Right renal pelvis (tissue), 4 donors: ENCODE data around the gene SEMG1. TPM values are rescaled to one million over a fixed set of nuclear protein-coding genes. Genes with fewer than 3 reads are reported as not detected.

Experiments used
- DNase-seq, 4 donors: peaks; one replicate each; pipeline ENCODE4 v3.0.0-alpha.2; 2013; ENCODE audit warnings: low read depth in 4 of 4, low spot score in 3 of 4, missing footprints in 1 of 4
- polyA plus RNA-seq, 4 donors: library from polyadenylated mRNA; unstranded; fragments of 120-200 nt; gene quantifications; one replicate each; pipeline ENCODE4 v1.2.1, GENCODE V29; 2013; ENCODE audit not compliant: insufficient read length in 4 of 4

The SEMG1 gene
- polyA plus RNA-seq, 4 donors = not detected

DNA sequence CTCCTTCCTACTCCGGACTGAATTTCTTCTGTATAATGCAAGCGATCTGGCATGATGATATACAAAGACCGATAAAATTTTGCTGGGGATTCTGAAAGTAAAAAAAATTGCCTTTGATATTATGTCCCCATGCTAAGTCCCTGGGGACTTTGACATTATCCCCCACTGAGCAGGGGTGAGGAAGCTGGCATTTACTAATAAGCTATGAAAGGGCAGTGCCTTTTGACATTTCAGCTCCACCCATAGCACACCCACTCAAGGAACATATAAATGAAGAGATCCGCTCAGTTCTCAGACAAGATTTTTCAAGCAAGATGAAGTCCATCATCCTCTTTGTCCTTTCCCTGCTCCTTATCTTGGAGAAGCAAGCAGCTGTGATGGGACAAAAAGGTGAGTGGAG is 14.2 kb downstream of the SEMG1 start, which contains the start of gene SEMG2:
Gene SEMG2 (plus strand): TSS at position 298 of the 400 bp plus-strand sequence. CDS start 17 bp downstream, at position 315.
- no peak for DNase-seq

DNA sequence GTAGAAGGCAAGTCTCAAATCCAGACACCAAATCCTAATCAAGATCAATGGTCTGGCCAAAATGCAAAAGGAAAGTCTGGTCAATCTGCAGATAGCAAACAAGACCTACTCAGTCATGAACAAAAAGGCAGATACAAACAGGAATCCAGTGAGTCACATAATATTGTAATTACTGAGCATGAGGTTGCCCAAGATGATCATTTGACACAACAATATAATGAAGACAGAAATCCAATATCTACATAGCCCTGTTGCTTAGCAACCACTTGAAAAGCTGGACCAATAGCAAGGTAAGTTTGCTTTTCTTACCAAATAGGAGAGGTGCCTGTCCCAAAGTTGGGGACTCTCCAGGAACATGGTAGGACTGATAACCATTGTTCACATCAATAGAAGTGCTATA is 16.3 kb downstream of the SEMG1 start:
- DNase-seq = no peak

DNA sequence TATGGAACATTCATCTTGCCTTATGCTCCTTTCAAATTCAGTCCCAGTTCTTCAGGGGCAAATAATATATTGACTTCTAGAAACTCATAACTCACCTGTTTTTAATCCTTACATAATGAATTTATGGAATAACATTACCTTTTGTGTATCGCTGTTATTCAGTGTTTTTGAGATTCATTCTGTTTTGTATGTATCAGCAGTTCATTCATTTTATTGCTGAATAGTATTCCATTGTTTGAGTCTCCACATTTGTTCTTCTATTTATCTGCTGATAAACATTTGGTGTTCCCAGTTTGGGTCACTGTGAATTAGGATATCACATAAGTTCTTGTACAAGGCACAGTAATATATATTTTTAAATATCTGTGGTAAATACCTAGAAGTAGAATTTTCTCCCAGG is 19.5 kb downstream of the SEMG1 start:
- DNase-seq = no peak

DNA sequence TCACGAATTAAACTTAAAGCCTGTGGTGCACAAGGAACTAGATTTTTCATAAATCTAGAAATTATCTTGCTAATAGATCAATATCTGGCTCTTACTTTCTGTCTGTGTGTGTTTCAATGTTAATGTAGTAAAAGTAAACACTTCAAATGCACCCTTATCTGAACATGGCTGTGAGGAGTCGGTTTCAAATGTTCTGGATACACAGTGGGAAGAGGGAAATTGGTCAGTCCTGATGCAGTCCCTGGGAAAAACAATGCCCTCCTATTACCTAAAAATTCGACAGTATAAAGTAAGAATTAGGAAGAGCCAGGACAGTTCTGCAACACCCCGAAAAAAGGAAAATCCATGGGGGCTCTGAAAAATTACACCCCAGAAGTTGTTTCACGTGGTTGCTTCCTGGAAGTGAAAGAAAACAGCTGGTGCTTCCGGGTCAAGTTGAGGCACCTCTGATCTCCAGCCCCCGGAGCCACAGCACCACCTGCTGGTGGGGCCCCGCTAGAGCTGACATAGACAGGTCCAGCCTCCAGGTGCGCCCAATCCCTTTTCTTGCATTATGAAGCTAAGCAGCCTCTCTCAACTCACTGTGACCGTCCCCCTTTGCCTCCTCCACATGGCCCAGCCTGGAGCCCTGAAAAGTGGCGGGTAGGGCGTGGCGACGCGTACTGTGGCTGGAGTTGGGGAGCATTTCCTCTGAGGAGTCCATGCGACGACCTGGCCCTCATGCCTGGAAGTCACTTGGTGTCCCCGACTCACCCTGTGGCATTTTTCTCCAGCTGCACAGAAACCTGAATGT is 22.6 kb downstream of the SEMG1 start:
- no peak for DNase-seq

DNA sequence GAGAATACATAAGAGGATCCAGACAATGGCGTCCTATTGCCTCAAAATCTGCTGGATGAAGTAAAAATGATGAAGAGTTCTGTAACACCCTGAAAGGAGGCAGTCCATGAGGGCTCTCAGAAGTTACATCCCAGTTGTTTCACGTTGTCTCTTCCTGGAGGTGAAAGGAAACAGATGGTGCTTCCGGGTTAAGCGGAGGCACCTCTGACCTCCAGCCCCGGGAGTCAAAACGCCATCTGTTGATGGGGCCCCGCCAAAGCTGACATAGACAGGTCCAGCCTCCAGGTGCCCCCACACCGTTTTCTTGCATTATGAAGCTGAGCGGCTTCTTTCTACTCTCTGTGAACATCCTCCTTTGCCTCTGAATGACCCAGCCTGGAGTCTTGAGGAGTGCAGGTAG is 23.8 kb downstream of the SEMG1 start:
- no peak for DNase-seq

DNA sequence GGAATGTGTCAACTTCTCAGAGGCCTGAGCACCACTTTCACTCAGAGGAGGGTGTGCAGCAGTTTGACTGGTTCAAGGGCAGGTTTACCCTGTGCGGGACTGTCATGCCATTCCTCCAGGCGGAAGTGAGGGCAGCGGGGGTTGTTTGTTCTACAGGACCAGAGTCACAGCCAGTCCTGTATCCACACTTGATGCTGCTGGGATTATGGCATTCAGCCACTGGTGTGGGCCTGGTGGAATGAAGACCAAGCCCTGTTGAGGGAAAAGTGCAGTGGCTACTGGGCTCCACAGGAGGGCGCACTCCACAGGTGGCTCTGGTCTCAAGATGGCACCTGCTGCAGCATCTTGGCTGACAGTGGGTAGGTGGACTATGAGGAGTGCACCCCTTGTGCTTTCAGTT is 29.2 kb downstream of the SEMG1 start:
- no peak for DNase-seq

DNA sequence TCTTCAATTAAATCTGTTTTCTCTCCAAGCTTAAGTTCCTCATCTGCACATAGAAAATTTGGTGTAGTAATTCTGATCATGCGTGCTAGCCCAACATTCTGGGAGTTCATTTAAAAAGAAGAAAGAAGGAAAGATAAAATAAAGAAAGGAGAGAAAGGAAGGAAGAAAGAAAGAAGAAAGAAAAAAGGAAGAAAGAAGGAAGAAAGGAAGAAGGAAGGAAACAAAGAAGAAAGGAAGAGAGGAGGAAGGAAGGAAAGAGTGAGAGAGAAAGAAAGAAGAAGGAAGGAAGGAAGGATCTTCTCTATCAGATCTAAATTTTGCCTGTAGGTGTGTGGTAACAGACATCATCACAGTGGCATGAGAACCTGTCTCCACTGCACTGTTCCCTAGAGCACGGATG is 31.3 kb downstream of the SEMG1 start:
- no peak for DNase-seq

DNA sequence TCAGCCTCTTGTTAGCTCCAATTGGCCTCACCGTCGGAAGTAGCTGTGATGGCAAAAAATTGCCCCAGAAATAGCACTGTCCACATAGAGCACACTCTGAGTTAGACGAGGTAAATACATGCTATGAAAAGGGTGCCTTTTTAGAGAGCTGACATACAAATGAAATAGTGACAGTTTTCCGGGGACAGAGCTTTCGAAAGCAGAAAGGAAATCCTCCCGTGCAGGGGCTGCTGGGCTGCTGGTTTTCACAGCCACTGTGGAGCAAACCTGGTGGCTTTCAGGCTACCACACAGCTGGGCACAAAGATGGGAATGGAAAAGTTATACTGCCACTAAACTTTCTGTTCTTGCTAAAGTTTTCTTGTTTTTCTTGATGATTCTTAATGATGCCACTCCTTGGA is 39.3 kb downstream of the SEMG1 start:
- DNase-seq = no peak

DNA sequence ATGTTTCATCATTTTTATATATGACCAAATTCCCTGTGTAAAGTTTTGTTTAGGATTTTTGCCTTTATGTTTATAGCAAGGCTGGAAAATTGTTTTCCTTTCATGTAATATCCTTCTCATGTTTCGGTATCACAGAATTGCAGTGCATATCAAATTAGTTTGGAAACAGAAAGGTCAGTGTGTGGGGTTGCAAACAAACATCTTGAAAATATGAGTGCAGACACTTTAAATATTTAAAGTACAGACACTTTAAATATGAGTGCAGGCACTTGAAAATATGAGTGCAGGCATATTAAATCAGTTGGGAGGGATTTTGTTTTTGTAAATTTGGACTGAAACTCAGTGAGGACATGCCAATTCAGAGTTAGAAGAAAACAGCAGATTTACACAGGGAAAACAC is 41.0 kb downstream of the SEMG1 start:
- DNase-seq = no peak

DNA sequence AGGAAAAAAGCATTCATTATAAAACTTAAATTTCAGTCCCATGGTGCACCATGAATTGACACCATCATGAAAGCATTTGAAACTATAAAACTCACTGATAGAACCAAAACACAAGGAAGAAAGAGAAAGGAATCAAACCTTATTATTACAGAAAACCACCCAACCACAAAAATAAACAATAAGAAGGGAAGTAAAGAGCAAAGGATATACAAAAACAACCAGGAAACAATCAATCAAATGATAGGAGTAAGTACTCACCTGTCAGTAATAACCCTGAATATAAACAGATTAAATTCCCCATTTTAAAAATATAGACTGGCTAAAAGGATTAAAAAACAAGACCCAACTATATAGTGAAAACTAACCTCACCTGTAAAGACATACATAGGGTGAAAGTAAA is 41.8 kb downstream of the SEMG1 start:
- no peak for DNase-seq

DNA sequence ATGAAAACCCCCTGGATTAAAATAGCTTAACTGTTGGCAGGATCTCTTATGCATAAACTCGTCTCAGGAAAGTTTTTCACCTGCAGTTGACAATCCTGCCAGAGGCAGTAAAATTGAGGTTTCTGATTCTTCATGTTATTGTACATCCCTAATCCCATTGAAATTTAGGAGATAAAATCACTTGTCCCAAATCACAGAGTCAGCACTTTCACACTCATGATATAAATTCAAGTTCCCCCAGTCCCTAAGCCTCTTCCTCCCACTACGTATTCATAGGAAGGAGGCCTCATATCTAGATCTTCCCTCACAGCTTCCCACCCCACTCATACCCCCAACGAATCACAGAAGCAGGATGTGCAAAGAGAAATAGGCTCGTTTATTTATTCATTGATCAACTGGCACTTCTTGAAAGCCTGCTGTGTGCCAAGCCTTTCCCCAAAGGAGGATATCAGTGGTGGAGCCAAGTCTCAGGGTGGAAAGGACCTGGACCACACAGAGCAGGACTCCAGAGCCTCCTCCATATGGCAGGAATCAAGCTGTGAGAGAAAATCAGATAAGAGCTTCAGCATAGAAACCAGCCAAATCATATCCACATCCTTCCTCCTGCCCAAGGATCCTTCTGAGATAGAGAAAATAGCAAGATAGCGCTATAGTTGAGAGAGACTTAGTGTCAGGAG is 45.2 kb downstream of the SEMG1 start:
- no peak for DNase-seq

DNA sequence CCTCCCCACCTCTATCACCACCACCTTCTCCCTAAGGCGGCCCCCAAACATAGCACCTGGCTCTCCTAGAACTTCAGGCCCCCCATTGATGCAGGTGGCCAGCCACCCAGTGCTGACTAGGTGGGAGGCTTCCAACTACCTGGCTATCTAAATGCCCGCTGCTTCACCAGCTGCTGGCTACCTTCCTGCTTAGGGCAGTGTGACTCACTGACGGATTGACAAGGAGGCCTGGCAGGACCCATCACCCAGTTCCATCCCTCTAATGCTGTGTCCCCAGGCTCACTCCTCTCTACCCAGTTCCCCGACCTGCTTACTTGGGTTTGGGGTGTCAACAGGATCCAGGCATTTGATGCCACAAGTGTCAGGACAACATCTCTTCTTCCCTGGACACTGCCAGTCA is 46.4 kb downstream of the SEMG1 start:
- no peak for DNase-seq

DNA sequence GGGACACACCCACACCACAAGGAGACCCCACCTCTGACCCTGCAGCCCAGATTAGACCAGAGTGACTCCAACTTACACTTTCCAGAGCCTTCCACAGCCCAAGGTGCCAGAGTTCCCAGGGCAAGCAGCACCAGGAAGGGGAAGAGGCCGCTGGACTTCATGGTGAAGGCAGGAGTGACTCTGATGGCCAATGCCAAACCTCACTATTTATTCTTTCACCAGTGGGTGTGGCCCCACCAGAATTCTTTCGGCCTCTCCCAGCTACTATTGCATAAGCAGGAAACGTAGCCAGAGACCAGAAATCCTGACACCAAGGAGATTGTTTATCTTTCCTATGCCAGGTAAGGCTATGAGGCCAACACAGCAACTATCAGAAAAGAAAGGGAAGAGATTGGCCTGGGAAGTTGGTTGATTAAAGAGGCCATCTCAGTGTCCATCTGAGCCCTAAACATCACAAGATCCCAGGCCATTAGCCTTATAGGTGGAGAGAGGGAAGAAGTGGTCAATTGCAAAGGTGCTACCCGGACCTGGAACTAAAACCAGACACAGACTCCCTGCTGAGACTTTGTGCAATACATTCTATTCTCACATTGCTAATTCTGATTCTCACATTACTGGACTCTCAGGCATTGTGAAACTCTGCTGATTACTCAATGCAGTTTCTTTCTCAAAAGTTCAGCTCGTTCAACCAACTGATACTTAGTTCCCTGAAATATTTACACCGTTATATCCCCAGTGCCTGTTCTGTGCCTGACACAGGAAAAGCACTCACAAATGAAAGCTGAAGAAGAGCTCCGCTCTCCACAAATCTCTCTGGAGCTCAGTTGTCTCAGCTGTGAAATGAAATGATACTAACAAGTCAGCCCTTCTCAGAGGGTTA is 47.8 kb downstream of the SEMG1 start, which contains the start of gene SLPI:
Gene SLPI (minus strand): TSS at position 182 of the 880 bp plus-strand sequence. CDS start 21 bp downstream, at position 161.
- no peak for DNase-seq

DNA sequence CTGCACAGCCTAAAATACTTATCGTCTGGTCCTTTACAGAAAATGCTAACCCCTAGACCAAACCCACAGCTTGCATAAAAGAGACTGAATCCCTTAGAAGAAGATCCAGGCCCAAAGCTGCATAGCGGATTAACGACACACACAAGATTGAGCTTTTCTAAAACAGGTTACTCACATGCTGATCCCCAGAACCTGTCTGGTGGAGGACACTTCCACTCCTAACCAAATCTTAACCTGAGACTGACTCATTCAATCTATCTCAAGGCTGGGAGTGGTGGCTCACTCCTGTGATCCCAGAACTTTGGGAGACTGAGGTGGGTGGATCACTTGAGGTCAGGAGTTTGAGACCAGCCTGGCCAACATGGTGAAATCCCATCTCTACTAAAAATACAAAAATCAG is 50.3 kb downstream of the SEMG1 start:
- DNase-seq = no peak

DNA sequence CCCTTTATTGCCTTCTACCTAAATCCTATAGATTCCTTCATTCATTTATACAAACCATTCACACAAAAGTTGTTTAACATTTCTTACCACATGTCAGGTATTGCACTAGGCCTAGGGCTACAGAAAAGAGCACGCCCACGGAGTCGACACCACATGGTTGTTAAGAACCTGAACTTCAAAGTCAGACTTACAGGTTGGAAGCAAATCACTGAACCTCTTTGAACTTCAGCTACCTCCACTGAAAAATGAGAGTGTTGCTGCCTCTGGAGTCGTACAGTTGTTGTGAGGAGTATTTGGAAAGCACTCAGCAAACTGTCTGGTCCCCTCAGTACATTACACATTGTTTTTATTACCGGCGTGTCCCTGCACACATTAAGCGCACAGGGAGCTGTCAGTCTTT is 50.9 kb downstream of the SEMG1 start:
- DNase-seq = no peak

DNA sequence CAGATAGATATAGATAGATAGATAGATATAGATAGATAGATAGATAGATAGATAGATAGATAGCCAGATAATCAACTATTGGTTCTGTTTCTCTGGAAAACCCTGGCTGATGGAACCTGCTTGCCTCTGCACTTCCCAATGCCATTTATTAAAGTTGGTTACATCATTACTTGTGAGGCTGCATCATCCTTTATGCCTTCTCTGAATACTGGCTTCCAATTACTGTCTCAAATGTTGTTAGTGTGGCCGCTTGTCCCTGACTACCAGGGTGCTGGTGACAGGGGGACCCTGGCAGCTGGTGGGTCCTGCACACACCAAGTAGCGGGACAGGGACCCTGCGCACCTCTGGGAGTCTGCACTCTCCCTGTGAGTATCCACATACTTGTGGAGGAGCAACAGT is 51.4 kb downstream of the SEMG1 start:
- no peak for DNase-seq

DNA sequence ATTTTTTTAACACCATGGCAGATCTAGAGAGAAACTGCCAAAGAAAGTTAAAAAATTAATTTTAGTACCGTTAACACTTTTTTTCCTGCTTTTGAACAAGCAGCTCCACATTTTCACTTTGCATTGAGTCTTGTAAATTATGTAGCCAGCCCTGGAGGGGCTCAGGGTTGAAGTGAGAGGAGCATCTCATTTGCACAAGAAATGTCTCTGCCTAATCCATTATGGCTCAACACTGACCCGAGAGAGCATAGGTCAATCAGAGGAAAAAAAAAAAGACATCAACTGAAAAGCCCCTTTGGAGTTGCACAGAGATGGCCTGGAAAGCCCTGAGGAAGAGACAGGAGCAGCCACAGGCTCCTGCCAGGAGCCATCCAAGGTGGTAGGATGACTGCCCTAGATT is 51.8 kb downstream of the SEMG1 start:
- no peak for DNase-seq
